HG03135 (cell line): ENCODE results near the gene GPR15.
"Not testable (repeated sequence)": the region's sequence is repeated elsewhere in the genome, so short reads cannot be mapped to it uniquely, and the experiment has no call there.

Experiments used
- ATAC-seq: cut with Tn5 transposase; IDR thresholded peaks from one replicate; pipeline ENCODE4 v1.9.1; 2021; ENCODE audit warnings: mild to moderate bottlenecking, moderate library complexity; ENCODE audit not compliant: unreplicated experiment

The GPR15 gene

DNA sequence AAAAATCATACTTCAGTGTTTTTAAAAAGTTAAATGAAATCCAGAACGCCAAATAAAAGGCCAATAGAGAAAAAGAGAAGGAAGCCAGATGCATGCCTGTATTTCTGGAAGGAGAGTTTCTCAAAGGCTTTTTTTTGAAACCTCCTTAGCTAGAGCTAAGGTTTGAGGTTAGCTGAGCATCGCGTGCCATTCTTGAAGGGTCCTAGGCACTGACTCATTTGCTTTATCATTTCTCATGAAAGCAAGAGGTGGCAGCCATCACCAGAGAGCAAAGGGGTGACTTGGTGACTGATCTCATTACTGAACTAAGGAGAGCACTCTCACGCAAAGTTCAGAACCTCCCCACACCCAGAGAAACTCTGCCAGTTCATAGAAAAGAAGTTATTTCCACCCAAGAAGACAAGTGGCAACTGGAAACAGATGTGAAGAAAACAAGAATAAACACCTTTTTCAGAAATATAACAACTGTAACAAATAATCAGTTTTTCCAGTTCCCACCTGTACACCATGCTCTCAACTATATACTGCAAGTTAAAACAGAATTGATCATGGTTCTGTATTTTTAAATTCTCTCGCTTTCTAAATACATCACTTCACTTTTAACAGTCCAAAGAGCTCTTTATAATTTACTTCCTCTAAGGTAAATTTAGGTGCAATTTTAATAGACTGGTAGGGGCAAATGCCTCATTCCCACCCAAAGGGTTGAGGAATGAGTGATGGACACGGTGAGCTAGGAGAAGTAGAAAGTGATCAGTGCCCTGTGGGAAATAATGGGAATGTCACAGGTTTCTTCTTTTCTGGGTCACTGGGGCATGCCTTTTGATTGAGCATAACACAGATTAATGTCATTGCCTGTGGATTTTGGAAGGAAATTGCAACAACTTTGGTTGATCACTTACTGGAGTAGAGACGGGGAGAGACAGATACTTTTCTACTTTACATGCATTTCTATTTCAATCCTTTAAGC, 24.7 kb downstream of the GPR15 start:
- ATAC-seq = peak; percentile 77

DNA sequence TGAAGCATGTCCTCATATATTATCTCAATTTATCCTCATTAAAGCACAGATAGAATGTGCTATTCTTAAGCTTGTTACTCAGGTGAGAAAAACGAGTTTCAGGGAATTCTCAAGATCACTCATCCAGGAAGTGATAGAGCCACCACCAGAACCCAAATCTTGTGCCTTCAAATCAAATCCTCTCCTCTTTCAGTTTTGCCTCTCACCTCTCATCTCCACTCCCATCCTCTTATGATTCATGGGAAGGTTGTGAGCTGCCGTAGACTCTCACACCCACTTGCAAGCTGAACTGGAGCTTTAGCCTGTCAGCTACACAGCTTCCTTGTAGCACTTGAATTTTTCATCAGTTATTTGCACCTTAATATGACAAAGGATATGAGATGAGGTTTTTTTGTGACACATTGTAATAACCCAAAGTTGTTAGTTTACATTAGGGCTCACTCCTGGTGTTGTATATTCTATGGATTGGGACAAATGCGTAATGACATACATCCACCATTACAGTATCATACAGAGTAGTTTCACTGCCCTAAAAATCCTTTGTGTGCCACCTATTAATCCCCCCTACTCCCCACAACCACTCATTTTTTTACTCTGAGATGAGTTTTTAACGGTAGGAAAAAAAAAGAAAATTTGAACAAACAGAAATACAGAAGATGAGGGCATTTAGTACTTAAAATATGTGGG, 25.7 kb downstream of the GPR15 start:
- ATAC-seq = no peak

DNA sequence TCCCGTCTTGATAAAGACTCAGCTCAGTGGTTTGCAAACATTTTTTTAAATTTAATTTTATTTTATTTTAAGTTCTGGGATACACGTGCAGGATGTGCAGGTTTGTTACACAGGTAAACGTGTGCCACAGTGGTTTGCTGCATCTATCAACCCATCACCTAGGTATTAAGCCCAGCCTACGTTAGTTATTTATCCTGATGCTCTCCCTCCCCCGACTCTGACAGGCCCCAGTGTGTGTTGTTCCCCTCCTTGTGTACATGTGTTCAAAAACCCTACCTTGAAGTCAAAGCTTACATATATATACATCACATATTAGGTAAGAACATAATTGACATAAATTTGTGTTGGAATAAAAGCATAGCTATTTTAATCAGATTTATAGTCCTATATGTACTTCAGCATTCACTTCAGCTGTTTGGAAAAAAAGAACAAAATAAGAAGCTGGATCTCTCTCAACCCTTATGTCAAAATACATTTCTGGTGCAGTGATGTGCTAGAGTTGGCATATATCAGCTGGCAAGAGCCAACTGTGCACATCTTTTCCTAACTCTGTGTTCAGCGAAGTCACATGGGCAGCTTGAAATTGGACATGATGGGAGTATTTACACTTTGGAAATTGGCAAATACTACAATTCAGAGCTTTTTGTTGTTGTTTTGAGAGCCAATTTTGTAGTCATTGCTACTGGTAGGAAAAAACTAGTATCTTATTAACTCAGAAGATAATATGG, 26.5 kb downstream of the GPR15 start:
- ATAC-seq = no peak

DNA sequence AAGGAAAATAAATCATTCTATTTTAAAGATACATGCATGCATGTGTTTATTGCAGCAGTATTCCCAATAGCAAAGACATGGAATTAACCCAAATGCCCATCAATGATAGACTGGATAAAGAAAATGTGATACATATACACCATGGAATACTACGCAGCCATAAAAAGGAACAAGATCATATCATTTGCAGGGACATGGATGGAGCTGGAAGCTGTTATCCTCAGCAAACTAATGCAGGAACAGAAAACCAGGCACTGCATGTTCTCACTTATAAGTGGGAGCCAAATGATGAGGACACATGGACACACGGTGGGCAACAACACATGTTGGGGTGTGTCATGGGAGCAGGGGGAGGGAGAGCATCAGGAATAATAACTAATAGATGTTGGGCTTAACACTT, 28.0 kb downstream of the GPR15 start:
- not testable (repeated sequence) for ATAC-seq

DNA sequence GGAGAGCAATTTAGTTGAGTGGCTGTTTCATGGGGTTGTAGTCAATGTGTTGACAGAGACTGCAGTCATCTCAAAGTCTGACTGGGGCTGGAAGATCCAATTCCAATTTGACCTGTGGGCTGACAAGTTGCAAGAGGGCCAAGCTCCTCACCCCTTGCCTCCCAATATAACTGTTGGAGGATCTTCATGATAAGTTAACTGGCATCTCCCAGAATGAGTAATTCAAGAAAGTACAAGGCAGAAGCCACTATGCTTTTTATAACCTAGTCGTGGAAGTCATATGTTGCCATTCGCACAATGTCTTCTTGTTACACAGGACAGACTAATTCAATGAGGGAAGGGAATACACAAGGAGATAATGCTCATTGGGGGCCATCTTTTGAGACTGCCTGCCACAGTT, 29.1 kb downstream of the GPR15 start:
- ATAC-seq = no peak

DNA sequence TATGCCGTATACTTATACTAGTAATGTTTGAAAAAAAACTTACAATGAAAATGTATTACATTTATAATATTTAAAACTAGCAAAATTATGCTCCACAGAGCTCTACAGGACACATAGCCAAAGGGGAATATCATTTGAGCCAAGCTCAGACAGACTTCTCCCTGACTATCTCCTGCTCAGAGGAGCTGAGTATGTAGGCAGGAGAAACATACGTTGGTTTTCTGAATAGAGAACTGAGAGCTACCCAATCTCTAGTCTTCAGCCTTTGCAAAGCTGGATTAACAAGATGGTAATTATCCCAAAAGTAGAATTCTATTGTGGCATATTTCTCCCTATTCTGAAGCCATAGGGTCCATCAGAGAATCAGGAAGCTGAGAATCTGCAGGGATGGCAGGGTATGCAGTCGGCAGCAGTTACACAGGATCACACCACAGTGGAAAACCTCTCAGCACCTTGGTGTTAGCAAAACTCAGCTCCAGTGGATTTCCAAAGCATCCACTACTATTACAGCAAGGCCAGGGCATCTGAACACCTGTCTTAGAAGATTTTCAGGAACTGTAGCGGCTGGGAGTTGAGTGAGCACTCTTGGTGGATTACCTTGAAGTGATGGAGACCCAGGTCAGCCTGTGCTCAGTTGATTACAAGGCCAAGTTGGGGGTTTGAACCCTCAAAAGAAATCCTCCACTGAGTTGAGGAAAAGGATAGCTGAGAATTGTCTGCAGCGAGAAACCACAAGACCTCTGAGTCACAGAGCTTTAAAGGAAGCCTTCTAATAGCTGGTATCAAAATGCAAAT, 30.1 kb downstream of the GPR15 start:
- no peak for ATAC-seq

DNA sequence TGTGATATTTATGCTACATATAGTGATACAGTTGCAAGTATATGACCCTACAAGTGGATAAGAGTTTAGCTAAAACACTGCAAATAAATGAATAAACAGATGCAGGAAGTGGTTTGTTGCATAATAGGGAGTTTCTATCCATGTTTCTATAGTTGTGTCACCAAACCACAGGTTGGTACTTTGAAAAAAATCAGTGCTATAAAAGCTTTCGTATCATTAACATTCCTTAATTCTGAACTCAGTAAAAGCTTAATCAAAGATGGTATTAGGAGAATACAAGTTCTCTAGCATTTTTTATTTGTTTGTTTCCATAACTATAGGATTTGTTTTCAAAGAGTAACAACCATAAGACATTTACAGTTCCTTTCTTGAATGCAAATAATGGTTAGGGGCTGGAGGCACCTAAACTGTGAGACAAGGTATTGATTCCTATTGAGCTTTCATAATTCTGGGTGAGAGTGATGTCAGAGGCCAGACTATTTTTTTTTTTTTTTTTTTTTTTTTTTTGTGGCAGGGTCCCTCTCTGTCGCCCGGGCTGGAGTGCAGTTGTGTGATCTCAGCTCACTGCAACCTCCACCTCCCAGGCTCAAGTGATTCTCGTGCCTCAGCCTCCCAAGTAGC, 32.0 kb downstream of the GPR15 start:
- ATAC-seq = peak; percentile 62

DNA sequence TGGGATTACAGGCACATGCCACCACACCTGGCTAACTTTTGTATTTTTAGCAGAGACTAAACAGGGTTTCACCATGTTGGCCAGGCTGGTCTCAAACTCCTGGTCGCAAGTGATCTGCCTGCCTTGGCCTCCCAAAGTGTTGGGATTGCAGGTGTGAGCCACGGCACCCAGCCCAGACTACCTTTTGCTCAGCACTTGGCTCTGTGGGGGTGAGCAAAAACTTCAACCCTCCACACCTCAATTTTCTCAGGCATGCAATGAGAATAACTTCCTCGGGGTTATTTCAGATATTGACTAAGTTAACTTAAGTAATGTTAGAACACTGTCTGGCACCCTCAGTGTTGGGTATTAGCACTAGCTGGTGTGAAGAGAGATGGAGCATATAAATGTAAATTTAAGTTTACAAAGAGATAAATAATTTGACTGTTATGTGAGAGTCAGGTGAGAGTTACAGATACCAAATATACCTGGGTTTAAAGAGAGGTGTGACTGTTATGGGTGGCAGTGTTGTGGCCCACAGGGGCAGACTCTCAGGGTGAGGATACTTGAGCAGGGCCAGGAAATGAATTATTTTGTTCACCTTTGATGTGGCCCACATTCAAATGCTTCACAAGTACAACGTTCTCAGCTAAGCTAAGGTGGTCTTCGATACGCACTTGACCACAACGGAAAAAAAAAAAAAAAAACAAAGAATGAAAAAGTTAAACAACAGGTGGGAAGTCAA, 32.7 kb downstream of the GPR15 start:
- ATAC-seq = peak; percentile 4

DNA sequence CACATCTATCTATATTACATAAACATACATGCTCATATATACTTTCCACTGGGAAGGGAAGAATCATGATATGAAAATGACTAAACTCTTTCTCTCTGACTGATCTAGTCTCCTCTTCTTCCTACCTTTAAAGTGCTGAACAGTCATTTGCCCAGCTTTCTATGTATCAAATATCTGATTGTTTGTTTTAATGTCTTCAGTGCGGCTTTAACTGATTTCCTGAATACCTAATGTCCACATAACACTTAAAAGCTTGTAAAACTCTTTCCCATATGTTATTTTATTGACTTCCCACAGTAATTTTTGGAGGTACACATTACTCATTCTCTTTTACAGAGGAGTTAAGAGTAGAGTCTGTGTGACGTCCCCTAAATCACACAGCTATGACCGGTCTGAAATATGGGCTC, 33.5 kb downstream of the GPR15 start:
- no peak for ATAC-seq

DNA sequence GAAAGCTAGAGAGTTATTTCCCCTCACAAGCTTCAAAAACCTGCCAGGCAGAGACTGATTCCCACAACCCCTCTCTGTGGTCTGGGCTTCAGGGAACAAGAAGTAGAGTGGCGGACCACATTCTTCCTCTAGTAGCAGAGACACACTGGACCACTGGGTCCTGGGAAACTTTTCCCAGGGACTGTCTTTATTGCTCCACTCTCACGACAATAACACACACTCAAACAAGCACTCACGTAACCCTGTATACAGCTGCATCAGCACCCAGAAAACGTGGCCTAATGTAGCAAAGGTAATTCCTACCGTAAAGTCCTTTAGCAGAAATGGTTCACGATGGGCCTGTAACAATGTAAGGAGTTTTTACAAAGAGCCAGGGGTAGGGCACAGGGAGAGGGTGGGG, 34.1 kb downstream of the GPR15 start:
- ATAC-seq = no peak

DNA sequence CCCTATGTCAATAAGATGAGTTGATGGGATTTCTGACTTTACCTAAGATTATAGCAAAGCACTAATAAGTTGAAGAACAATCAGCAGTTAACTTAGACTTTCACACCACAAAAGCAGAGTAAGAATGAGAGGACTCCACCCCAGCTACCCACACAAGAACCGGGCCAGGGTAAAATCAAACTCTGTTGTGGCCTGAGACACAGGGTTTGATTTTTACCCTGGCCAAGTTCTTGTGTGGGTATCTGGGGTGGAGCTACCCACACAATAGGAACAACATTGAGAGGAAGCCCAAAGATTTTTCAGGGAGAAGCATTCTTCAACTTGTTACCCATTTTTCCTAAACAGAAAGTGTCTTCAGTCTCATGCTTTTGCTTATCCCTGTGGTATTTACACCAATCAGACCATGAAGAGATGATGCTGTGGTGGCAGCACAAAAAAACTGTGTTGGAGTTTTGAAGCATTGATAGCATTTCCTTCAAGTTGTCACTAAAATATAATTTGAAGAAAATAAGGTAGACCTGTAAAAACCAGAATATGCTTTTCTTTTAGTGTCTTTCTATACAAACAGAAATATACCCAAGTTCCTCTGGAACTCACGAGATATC, 36.0 kb downstream of the GPR15 start:
- ATAC-seq = peak; percentile 25

DNA sequence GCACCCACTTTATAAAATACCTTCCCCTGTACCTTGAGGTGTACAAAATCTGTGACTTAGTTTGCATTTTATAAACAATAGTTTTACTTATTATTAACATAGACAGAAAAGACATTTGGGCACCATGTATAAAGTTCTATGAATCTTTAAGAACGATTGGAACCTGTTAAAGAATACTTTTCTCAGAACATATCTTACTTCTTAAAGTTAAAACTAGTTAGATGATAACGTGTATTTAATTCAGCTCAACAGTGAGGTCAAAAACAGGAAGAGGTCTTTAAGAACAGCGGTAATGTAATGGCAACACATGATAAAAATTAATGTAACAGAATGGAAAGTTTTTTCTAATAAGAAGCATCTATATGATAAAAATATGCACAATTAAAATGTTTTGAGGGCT, 36.6 kb downstream of the GPR15 start:
- ATAC-seq = no peak

DNA sequence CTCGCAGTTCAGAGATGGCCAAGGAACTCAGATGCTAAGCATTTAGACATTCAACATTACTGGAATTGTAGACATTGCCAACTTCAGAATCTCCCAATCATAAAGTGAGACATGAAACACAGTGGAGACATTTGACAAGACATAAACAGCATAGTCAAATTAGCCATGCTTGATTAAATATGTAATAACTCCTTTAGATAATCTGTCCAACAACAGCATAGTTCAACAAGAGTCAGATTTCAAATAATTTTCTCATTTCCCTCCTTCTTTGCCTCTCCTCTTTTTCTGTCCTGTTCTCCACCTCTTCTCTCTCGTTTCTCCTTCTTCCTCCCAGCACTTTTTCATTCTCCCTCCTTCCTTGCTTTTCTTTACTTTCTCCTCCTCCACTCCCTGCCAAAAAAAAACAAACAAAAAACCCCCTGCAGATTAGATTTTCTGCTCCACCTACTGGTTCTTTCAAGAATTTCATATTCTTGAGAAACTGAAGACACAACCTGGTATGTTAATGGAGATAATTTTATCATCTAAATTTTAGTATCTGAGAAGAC, 41.5 kb downstream of the GPR15 start:
- peak; percentile 64 for ATAC-seq

DNA sequence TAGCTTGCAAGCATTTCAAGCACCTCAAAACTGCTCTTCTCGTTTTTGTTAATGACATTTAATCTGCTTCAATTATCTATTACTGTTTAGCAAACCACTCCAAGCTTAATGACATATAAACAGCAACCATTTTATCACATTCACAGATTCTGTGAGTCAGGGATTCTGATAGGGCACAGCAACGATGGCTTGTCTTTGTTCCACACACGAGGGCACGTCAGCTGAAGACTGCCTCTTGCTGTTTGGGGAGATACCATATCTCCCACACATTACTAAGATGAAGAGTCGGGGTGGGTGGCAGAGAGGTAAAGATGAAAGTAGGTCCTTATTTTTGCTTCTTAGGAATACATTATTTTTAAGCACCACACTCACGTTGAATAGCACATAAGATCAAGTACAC, 42.4 kb downstream of the GPR15 start:
- ATAC-seq = no peak

DNA sequence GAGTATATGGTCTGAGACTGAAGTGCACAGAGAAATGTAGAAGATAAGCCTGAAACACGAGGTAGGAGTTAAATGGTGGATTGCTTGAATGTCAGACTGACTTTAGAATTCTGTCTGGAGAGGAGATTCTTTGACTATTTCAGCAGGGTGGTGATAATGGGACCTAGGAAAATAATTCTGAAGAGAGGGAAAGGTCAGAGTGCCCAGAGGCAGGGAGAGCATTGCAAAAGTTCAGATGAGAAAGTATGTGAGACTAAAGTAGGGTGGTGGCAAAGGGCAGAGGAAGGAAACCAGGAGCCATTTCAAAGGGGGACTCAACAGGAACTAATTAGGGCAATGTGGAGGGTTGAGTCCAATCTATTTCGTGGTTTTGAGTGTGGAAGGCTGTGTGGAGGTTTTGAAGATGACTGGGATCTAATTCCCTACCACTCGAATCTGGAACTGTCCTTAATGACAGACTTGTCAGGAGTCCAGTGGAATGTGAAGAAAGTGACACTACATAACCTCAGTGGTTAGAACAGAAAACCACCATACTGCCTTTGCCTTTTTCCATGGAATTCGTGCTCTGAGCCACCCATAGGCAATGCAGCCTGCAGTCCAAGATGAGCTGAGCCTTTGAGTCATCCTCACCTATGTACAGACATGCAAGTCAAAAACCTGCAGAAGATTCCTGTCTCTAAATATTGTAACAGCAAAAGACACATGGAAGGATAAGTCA, 45.6 kb downstream of the GPR15 start:
- ATAC-seq = no peak

DNA sequence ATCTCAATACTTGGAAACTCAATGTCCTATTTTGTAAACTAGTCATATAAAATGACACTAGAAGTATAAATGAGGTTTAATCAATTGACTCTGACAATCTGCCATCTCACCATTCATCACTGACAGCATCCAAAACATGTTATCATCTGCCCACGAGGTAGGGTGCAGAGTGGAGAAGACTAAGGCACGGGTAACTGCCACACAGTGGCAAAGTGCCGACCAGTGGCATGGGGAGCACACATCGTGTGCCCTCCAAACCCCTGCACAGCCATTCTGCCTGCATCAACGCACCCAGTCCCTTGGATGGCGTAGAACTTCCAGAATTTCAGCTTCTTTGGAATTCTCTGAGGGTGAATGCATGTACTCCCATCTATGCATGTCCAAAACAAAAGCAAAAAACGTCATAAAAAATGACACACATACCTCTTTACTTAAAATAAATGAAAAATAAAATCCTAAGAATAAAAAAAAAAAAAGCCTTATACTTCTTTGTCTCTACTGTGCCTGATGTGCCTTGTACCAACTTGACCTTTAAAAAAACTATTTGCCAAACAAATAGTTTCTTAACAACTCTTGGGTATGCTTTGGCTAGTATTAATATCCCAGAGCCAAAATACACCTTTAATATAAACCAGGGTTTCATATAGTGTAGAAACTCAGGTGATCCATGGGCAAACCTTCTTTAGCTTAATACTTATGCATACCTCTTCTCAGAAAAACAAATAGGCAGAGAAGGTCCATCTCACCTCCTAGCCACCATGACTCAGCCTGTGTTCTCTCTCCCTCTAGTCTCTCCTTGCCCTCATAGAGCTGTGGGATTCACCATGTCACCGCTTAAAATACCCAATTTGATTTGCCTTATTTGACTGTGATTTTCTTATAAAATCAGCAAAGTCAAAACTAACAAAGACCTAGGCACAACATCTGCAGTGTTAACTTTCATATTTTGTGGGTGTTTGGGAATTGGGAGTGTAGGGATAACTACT, 48.9 kb downstream of the GPR15 start:
- no peak for ATAC-seq

DNA sequence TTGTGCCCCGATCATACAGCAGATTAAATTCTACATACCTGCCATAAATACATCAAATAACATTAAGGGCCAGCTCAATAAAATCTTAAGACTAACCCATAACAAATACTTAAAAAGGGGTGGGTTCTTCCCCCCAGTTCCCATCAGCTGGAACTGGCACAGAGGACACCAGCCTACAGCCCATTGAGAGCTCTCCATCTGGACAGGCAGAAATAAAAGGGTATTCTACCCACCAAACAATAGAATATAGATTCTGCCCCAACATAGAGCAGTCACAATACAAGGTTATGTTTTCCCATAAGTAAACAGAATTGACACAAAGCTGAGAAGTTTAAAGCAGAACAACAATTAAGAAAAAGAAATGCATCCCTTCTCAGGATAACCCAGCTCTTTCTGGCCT, 49.7 kb downstream of the GPR15 start:
- ATAC-seq = no peak
